GM18517 (cell line): Measurements from ENCODE around the gene RALGAPA2.
"Not testable (repeated sequence)": the region's sequence is repeated elsewhere in the genome, so short reads cannot be mapped to it uniquely, and the experiment has no call there.

Experiments used
- ATAC-seq: cut with Tn5 transposase; IDR thresholded peaks from one replicate; pipeline ENCODE4 v1.9.1; 2021; ENCODE audit warnings: mild to moderate bottlenecking, moderate library complexity; ENCODE audit not compliant: unreplicated experiment

The RALGAPA2 gene

DNA sequence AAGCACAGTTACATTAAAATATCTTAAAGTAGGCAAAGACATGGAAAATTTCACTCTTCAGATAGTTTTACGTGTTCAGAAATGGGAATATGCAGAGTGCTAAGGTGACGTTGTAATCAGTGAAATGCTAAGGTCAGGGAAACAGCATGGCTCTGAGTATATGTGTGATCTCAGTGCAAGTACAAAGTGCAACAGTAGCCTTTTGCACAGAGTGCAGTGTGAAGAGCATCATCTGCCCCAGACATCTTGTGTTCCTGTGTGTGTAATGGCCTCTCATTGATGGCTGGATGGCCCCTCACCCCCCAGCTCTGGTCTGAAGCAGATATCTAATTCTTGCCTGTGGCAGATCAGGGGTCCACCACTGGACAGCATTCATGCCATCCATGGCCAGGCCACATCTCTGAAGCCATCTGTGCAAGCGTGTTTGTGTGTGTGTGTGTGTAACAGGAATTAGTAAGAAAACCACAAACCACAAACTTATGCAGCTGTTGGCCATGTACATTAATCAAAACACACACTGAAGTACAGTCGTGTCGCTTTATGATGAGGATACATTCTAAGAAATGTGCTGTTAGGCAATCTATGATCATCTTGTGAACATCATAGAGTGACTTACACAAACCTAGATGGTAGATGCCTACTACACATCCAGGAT, 165.1 kb downstream of the RALGAPA2 start:
- ATAC-seq, result no peak

DNA sequence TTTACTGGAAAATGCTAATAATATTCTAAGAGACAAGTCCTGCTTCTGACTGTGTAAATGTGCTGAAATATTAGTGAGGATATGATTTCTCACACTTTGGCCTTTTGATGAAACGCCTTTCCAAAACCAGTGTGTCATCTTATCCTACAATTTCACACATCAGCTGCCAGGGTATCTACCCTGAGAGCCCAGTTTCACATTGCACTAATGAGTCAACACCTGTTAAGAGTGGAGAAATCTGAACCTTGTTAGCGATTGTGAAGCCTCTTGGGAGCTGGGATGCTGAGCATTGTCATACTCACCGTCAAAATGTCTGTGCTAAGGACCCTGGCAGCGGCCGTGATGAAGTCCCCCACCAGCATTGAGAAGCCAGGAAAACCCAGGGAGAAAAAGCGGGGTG, 166.0 kb downstream of the RALGAPA2 start:
- no peak for ATAC-seq

GRCh38 chr20:20543348-20543747, 169.1 kb downstream of the RALGAPA2 start:
- ATAC-seq, result not testable (repeated sequence)

- ATAC-seq, result no peak
Observed at GRCh38 chr20:20536240-20536933, 176.1 kb downstream of the RALGAPA2 start.

DNA sequence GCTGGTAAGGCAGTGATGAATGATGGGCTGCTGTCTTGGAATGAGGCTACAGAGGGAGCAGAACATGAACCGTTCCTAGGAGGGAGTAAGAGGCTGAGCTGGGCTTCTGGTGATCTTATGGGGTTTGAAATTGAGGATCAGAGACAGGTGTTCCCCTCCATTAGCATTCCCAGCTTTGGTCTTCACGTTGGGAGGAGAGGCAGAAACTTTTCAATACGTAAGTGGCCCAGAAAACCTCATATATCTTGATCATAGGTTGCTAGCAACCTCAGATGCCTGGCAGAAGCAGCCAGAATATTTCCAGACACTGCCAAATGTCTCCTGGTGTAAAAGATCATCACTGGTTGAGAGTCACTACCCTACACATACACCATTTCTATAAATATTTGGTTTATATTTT, 177.4 kb downstream of the RALGAPA2 start:
- no peak for ATAC-seq

GRCh38 chr20:20531283-20531682, 181.2 kb downstream of the RALGAPA2 start:
- no peak for ATAC-seq

DNA sequence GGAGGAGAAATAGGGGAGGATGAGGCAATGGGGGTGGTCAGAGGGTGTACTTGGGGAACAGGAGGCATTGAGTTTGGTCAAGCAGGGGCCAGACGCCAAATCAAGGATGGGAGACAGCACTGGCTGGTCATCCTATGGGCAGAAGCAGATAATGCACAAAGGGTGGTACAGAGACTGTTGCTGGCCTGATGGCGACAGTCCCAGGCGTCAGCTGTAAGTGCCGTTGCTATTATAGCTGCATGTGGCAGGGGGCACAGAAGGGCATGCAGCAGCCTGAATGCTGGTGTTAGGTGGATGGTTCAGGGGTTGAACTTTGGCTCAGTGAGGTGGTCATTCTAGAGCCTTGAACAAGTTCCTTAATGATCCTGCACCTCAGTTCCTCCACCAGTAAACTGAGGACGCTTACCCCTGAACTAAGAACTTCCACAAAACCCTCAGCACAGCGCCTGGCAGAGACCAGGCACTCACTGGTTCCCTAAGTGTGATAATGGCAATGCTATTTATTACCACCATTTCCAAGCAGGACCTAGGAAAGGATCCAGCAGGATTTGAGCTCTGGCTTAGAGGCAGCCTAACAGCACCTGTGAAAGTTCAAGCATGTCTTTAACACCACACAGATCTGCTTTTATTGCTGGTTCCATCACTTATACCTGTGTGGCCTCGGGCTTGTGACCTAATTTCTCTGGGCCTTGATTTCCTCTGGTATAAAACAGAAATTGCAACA, 181.9 kb downstream of the RALGAPA2 start:
- ATAC-seq, result no peak

DNA sequence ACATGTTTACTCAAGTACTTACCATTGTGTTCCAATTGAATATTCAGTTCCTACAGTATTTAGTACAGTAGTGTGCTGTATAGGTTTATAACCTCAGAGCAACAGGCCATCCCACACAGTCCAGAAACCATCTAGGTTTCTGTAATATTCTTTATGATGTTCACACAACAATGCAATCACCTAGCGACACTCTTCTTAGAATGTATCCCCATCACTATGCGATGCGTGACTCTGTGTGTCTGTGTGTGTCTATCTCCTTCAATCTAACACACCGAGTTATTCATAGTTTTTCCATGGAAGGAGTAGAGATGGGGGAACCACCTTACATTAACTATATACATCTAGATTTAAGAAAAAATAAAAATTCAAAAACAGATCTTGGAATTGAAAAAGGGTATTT, 182.8 kb downstream of the RALGAPA2 start:
- no peak for ATAC-seq

- no peak for ATAC-seq
Observed at GRCh38 chr20:20528861-20529260, 183.6 kb downstream of the RALGAPA2 start.

- ATAC-seq, result no peak
Observed at GRCh38 chr20:20527661-20528060, 184.8 kb downstream of the RALGAPA2 start.

GRCh38 chr20:20525756-20526155, 186.7 kb downstream of the RALGAPA2 start:
- ATAC-seq, result no peak

DNA sequence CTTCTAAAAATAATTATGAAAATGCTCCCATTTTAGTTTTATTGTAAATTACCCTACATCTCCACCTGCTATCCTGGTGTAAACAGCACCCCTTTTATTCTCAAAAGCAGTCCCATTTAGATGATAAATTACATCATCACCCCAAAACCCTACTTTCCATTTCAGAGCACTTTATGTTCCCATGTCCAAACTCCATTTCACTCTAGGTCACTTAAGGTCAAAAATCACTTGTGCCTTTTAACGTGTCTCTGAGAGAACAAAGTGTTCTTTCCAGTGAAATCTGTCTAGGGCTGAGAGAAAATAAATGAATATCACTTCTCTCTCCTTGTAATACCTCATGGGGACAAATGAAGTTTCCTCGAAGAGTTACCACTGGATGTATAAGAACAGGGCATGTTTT, 187.2 kb downstream of the RALGAPA2 start:
- ATAC-seq, result no peak

DNA sequence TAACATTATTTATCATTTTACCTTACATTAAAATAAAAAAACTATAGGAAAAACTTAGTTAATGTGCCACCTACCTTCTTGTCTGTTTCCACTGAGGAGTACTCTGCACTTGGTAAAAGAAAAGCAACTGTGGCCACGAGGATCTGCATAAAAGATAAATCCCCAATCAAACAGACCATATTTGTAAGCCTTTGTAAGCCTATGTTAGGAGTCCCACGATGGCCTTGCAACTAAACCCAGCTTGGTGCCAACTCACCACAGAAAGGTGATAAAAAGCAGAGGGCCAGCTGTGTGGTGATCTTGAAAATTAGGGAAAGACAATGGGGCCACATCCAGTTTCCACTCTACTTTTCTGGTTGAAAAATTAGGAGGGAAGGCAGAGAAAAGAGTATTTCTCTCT, 187.7 kb downstream of the RALGAPA2 start:
- no peak for ATAC-seq

GRCh38 chr20:20521736-20522135, 190.7 kb downstream of the RALGAPA2 start:
- no peak for ATAC-seq

GRCh38 chr20:20520776-20521175, 191.7 kb downstream of the RALGAPA2 start:
- no peak for ATAC-seq

GRCh38 chr20:20519269-20519668, 193.2 kb downstream of the RALGAPA2 start:
- no peak for ATAC-seq

GRCh38 chr20:20518263-20518662, 194.2 kb downstream of the RALGAPA2 start:
- peak; percentile 70 for ATAC-seq

GRCh38 chr20:20517296-20517695, 195.1 kb downstream of the RALGAPA2 start:
- ATAC-seq, result no peak

- ATAC-seq, result no peak
Observed at GRCh38 chr20:20513720-20514119, 198.7 kb downstream of the RALGAPA2 start.

- ATAC-seq, result peak; percentile 73
Observed at GRCh38 chr20:20505554-20505953, 206.9 kb downstream of the RALGAPA2 start.

- ATAC-seq, result no peak
Observed at GRCh38 chr20:20503777-20504530, 208.5 kb downstream of the RALGAPA2 start.
